Gastroesophageal sphincter (tissue), 4 donors: Measurements from ENCODE around the gene CUBN. TPM values are rescaled to one million over a fixed set of nuclear protein-coding genes. Genes with fewer than 3 reads are reported as not detected.

Experiments
- ATAC-seq: fragments of 150-250 bp; one replicate; pipeline ENCODE4 v1.9.1; 2016; ENCODE audit warnings: mild to moderate bottlenecking, moderate library complexity
- H3K27ac ChIP-seq, 4 donors: fragments of 200-600 bp; sonication (generic) in 3 of 4; 1 replicate in 3 of 4; 2 replicates in 1 of 4; pipeline ENCODE4 v1.5.1; 2016 to 2019
- H3K27me3 ChIP-seq: fragments of 200-600 bp; sonication (generic); one replicate; pipeline ENCODE4 v1.5.1; 2019
- H3K36me3 ChIP-seq, 2 donors: fragments of 200-600 bp; sonication (generic); one replicate each; pipeline ENCODE4 v1.5.1; 2019; ENCODE audit warnings: control low read depth in 1 of 2
- H3K4me1 ChIP-seq, 3 donors: fragments of 200-600 bp; sonication (generic); 1 replicate in 2 of 3; 2 replicates in 1 of 3; pipeline ENCODE4 v1.5.1; 2016 to 2019; ENCODE audit warnings: control low read depth in 2 of 3
- H3K4me3 ChIP-seq, 2 donors: fragments of 200-600 bp; sonication (generic); one replicate each; pipeline ENCODE4 v1.5.1; 2019; ENCODE audit warnings: mild to moderate bottlenecking in 1 of 2, moderate library complexity in 1 of 2
- H3K9me3 ChIP-seq, 3 donors: fragments of 200-600 bp; sonication (generic); one replicate each; pipeline ENCODE4 v1.5.1; 2017 to 2019; ENCODE audit warnings: control low read depth in 2 of 3
- CTCF ChIP-seq, 4 experiments: fragments of 200-600 bp in 2 of 4; fragments of 450-650 bp in 2 of 4; sonication (generic) in 1 of 4; IDR thresholded peaks; one replicate each; pipeline ENCODE4 v1.5.1; 2017 to 2019; ENCODE audit warnings: antibody characterized with exemption in 4 of 4, mild to moderate bottlenecking in 2 of 4, moderate library complexity in 2 of 4
- EP300 ChIP-seq: sonication (generic); formaldehyde crosslinking; IDR thresholded peaks from one replicate; pipeline ENCODE4 v1.6.1; 2017; ENCODE audit warnings: antibody characterized with exemption, mild to moderate bottlenecking
- POLR2A ChIP-seq, 2 donors: fragments of 450-650 bp; IDR thresholded peaks; one replicate each; pipeline ENCODE4 v1.6.1; 2017; ENCODE audit warnings: antibody characterized with exemption in 2 of 2, mild to moderate bottlenecking in 2 of 2, moderate library complexity in 1 of 2
- POLR2AphosphoS5 ChIP-seq: sonication (generic); formaldehyde crosslinking; IDR thresholded peaks from one replicate; pipeline ENCODE4 v1.6.1; 2017; ENCODE audit warnings: antibody characterized with exemption
- WGBS, 2 donors: methylation state at CpG; one replicate each; pipeline ENCODE4 v1.1.5; 2018; ENCODE audit warnings: low coverage in 1 of 2; 5-methylcytosine and 5-hydroxymethylcytosine counted together
- total RNA-seq, 4 donors: library from RNA; depleted of rRNA; stranded (reverse); fragments of >200 nt; gene quantifications; one replicate each; pipeline ENCODE4 v1.1.0, GENCODE V29; 2016

Gene CUBN
- total RNA-seq, 4 donors from 2014 or later: 0.37 to 2.8 (median 1.6) TPM

DNA sequence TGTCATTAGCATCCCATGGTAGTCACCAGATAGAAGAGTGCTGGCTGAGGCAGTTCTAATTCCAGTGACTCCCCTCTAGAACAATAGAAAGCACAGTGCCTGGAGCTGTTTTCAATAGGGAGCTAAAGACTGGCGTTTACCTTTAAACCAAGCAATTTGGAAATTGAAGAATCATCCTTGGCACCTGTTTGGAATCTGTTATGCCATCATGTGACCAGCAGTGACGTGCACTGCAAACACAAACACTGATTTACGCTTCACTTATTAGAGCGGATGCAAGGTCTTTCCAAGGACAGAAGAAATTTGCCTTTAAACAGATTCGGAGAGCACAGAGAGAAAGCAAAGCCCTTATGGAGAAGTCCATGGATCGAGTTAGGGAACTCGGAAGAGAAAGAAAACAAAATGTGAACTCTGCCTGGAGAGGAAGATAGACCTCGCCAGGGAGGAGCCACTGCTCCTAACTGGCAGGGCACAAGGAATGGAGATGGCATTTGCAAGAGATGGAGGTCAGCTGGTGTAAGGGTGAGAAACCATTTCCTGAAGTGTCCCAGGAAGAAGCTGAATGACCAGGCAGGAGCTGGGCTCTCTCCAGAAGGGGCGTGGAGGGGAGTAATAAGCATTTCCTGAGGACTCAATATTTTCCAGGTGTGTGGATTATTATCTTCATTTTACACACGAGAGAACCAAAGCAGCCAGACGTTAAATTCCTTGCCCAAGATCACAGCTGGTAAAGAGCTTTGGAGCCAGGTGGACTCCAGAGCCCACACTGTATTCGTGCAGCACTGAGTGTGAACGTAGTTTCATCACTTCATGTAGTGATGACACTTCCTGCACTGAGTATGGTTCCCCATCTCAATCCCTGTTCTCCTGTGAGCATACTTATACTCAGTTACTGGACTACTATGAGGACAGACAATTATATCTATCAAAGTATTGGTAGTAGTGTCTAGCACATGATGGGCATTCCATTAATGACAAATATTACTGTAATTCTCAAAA, 97.7 kb downstream of the CUBN start:
- ATAC-seq: peak; percentile 34
- 66 to 81% methylated on average over 9 to 10 of the region's 13 CpGs for WGBS, 2 donors

GRCh38 chr10:17029581-17030271, 99.9 kb downstream of the CUBN start:
- Histone ChIP-seq H3K27me3 (no peaks in the 10 kb centered on the region), H3K4me3 (no peak overlapping the region), H3K9me3 (no peaks in the 10 kb centered on the region), H3K36me3 (no peaks in the 10 kb centered on the region), H3K4me1 (peaks cover 0 to 33% (median 0%) of the 10 kb centered on the region in 3 donors), H3K27ac (peak overlapping the region in 3 of 4 donors; percentile 49 to 74 (median 57))
- WGBS, 2 donors: 54% methylated on average over 5 to 7 of the region's 9 CpGs
- peak; percentile 76 for ATAC-seq
- TF ChIP-seq POLR2A (IDR thresholded peaks at IDR 0.05) (no peak), CTCF (IDR thresholded peaks at IDR 0.05) (no peak), POLR2AphosphoS5 (peak; percentile 64)

More for the DNA sequence above, 97.7 kb downstream of the CUBN start:
- H3K27me3 ChIP-seq: no peaks in the 10 kb centered on the region
- no peaks in the 10 kb centered on the region for H3K9me3 ChIP-seq
- no peak overlapping the region for H3K27ac ChIP-seq
- peaks cover 0 to 19% (median 0%) of the 10 kb centered on the region in 3 donors for H3K4me1 ChIP-seq
- TF ChIP-seq POLR2A (IDR thresholded peaks at IDR 0.05): no peak
- TF ChIP-seq CTCF (IDR thresholded peaks at IDR 0.05): no peak
- TF ChIP-seq POLR2AphosphoS5: no peak
- TF ChIP-seq EP300: no peak
- H3K36me3 ChIP-seq: no peaks in the 10 kb centered on the region
- no peak overlapping the region for H3K4me3 ChIP-seq

GRCh38 chr10:17029239-17029580, 100.4 kb downstream of the CUBN start:
- no peak for ATAC-seq
- WGBS, 2 donors: 53 to 64% methylated on average over 4 of the region's 4 CpGs
- Histone ChIP-seq H3K27ac (peak overlapping the region in 3 of 4 donors; percentile 49 to 74 (median 57)), H3K4me3 (no peak overlapping the region), H3K9me3 (no peaks in the 10 kb centered on the region), H3K36me3 (no peaks in the 10 kb centered on the region), H3K27me3 (no peaks in the 10 kb centered on the region), H3K4me1 (peaks cover 0 to 38% (median 0%) of the 10 kb centered on the region in 3 donors)
- TF ChIP-seq CTCF (IDR thresholded peaks at IDR 0.05) (no peak), EP300 (no peak), POLR2AphosphoS5 (no peak), POLR2A (IDR thresholded peaks at IDR 0.05) (no peak)

GRCh38 chr10:17028798-17029197, 100.8 kb downstream of the CUBN start:
- Histone ChIP-seq H3K27me3 (no peaks in the 10 kb centered on the region), H3K4me3 (no peak overlapping the region), H3K9me3 (no peaks in the 10 kb centered on the region), H3K4me1 (peaks cover 0 to 42% (median 0%) of the 10 kb centered on the region in 3 donors), H3K36me3 (no peaks in the 10 kb centered on the region), H3K27ac (peak overlapping the region in 2 of 4 donors; percentile 49 to 57)
- 81 to 90% methylated on average over 4 of the region's 4 CpGs for WGBS, 2 donors
- TF ChIP-seq POLR2A (IDR thresholded peaks at IDR 0.05): no peak
- no peak for TF ChIP-seq EP300
- TF ChIP-seq CTCF (IDR thresholded peaks at IDR 0.05): no peak
- TF ChIP-seq POLR2AphosphoS5: no peak
- ATAC-seq: no peak
